Pons (tissue), 1 donor: ENCODE data around the gene MYO16.
"Not testable (repeated sequence)": the region's sequence is repeated elsewhere in the genome, so short reads cannot be mapped to it uniquely, and the experiment has no call there.

Experiments
- DNase-seq: peaks from one replicate; pipeline ENCODE4 v3.0.0-alpha.2; 2016; ENCODE audit warnings: low spot score

Gene MYO16

GRCh38 chr13:109199280-109199679, 569.9 kb downstream of the MYO16 start:
- DNase-seq: no peak

GRCh38 chr13:109200556-109200955, 571.1 kb downstream of the MYO16 start:
- DNase-seq: no peak

GRCh38 chr13:109203587-109203986, 574.2 kb downstream of the MYO16 start:
- no peak for DNase-seq

GRCh38 chr13:109204252-109204651, 574.8 kb downstream of the MYO16 start:
- no peak for DNase-seq

- no peak for DNase-seq
Measured at GRCh38 chr13:109204657-109205056, 575.2 kb downstream of the MYO16 start.

- no peak for DNase-seq
Measured at GRCh38 chr13:109205315-109205714, 575.9 kb downstream of the MYO16 start.

GRCh38 chr13:109206616-109207015, 577.2 kb downstream of the MYO16 start:
- no peak for DNase-seq

GRCh38 chr13:109207622-109208021, 578.2 kb downstream of the MYO16 start:
- DNase-seq: no peak

- DNase-seq: no peak
Measured at GRCh38 chr13:109208522-109208921, 579.1 kb downstream of the MYO16 start.

- DNase-seq: no peak
Measured at GRCh38 chr13:109209526-109209925, 580.1 kb downstream of the MYO16 start.

- peak; percentile 22 for DNase-seq
Measured at GRCh38 chr13:109211616-109212015, 582.2 kb downstream of the MYO16 start.

GRCh38 chr13:109212650-109213049, 583.2 kb downstream of the MYO16 start:
- DNase-seq: no peak

- DNase-seq: no peak
Measured at GRCh38 chr13:109213714-109214113, 584.3 kb downstream of the MYO16 start.

GRCh38 chr13:109214393-109214792, 585.0 kb downstream of the MYO16 start:
- DNase-seq: no peak

GRCh38 chr13:109215377-109215776, 586.0 kb downstream of the MYO16 start:
- no peak for DNase-seq

- DNase-seq: not testable (repeated sequence)
Measured at GRCh38 chr13:109217510-109217909, 588.1 kb downstream of the MYO16 start.

- DNase-seq: no peak
Measured at GRCh38 chr13:109220631-109221030, 591.2 kb downstream of the MYO16 start.

GRCh38 chr13:109224033-109224432, 594.6 kb downstream of the MYO16 start:
- no peak for DNase-seq

GRCh38 chr13:109226631-109227030, 597.2 kb downstream of the MYO16 start:
- no peak for DNase-seq

GRCh38 chr13:109227344-109227940, 598.0 kb downstream of the MYO16 start:
- no peak for DNase-seq

GRCh38 chr13:109228211-109228610, 598.8 kb downstream of the MYO16 start:
- no peak for DNase-seq

GRCh38 chr13:109231888-109232287, 602.5 kb downstream of the MYO16 start:
- no peak for DNase-seq

- no peak for DNase-seq
Measured at GRCh38 chr13:109233293-109233692, 603.9 kb downstream of the MYO16 start.

- no peak for DNase-seq
Measured at GRCh38 chr13:109235901-109236300, 606.5 kb downstream of the MYO16 start.

- DNase-seq: no peak
Measured at GRCh38 chr13:109241160-109241559, 611.7 kb downstream of the MYO16 start.
